A172 (cell line): Measurements from ENCODE around the gene RHBDD3. TPM values are rescaled to one million over a fixed set of nuclear protein-coding genes. Genes with fewer than 3 reads are reported as not detected.

Source experiments
- DNase-seq: peaks from one replicate; pipeline ENCODE4 v3.0.0-alpha.2; 2015; ENCODE audit warnings: low spot score
- total RNA-seq: library from RNA; depleted of rRNA; stranded (reverse); fragments of >200 nt; shearing (Covaris generic); gene quantifications from 2 replicates; pipeline ENCODE4 v1.2.3, GENCODE V29; 2014

Gene RHBDD3
- total RNA-seq, 1 experiment from 2014 or later: 15.3 TPM

- peak; percentile 60 for DNase-seq
Observed at GRCh38 chr22:29306175-29306834, 38.5 kb upstream of the RHBDD3 start, which contains the start of gene GAS2L1. Gene GAS2L1, plus strand, starts transcription at chr22:29306650. Its CDS starts 1,456 bp downstream, at chr22:29308106.

GRCh38 chr22:29305836-29306174 lies 38.0 kb upstream of the RHBDD3 start:
- DNase-seq: no peak

- DNase-seq: no peak
Observed at GRCh38 chr22:29302681-29303465, 35.1 kb upstream of the RHBDD3 start.

- no peak for DNase-seq
Observed at GRCh38 chr22:29302402-29302680, 34.6 kb upstream of the RHBDD3 start.

- no peak for DNase-seq
Observed at GRCh38 chr22:29301716-29302401, 34.1 kb upstream of the RHBDD3 start.

GRCh38 chr22:29300807-29301601 lies 33.2 kb upstream of the RHBDD3 start:
- DNase-seq: no peak

GRCh38 chr22:29300467-29300806 lies 32.7 kb upstream of the RHBDD3 start:
- no peak for DNase-seq

- no peak for DNase-seq
Observed at GRCh38 chr22:29299136-29299900, 31.5 kb upstream of the RHBDD3 start.

- DNase-seq: no peak
Observed at GRCh38 chr22:29298641-29299040, 30.9 kb upstream of the RHBDD3 start.

GRCh38 chr22:29292379-29292778 lies 24.6 kb upstream of the RHBDD3 start:
- DNase-seq: no peak

GRCh38 chr22:29291215-29291614 lies 23.4 kb upstream of the RHBDD3 start:
- DNase-seq: no peak

GRCh38 chr22:29290061-29290460 lies 22.3 kb upstream of the RHBDD3 start:
- no peak for DNase-seq

GRCh38 chr22:29288837-29289236 lies 21.1 kb upstream of the RHBDD3 start:
- DNase-seq: no peak

GRCh38 chr22:29284196-29284595 lies 16.4 kb upstream of the RHBDD3 start:
- DNase-seq: no peak

GRCh38 chr22:29277927-29278326 lies 10.1 kb upstream of the RHBDD3 start:
- DNase-seq: no peak

GRCh38 chr22:29275819-29276565 lies 8.2 kb upstream of the RHBDD3 start:
- no peak for DNase-seq

- DNase-seq: no peak
Observed at GRCh38 chr22:29275167-29275566, 7.4 kb upstream of the RHBDD3 start.

- DNase-seq: no peak
Observed at GRCh38 chr22:29272624-29273023, 4.8 kb upstream of the RHBDD3 start.

- no peak for DNase-seq
Observed at GRCh38 chr22:29270475-29271271, 2.9 kb upstream of the RHBDD3 start.
